AG20443 (cell line): ENCODE results near the gene COL28A1.
"Not testable (repeated sequence)": the region's sequence is repeated elsewhere in the genome, so short reads cannot be mapped to it uniquely, and the experiment has no call there.

Source experiments
- DNase-seq: peaks from one replicate; pipeline ENCODE4 v3.0.0; 2012; ENCODE audit warnings: low spot score, mixed read lengths

COL28A1 gene

GRCh38 chr7:7416031-7416858, 119.4 kb downstream of the COL28A1 start:
- DNase-seq: no peak

DNA sequence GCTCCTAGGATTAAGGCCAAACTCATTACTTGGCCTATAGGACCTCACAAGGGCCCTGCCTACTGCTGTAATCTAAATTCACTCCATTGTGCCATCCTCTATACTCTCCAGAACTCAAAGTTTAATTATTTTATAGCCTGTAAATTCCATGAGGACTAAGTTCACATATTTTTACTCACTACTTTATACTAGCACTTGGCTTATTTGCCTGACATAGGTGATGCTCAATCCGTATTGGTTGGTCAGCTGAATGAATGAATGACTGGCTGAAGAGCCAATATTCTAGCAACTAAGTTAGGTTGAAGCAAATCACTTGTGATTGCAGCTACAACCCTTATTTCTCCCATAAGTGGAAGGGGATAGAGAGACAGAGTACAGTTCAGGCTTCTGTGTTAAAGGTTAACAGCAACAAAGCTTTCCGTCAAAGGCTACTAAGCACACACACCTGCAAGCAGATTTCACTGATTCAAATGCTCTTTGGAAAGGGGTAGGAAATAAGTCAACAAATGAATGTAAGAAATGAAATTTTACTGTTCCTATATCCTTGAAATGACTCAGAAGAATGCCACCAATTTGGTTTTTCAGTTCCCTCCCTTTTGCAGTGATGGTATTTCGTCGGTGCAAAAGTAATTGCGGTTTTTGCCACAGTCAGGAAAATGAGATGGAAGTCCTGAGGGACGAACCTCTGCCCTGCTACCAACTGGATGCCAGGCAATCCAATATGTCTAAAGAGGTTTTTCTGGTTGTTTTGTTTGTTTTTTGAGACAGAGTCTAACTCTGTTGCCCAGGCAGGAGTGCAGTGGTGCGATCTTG, 120.7 kb downstream of the COL28A1 start:
- no peak for DNase-seq

- no peak for DNase-seq
These were observed 127.5 kb downstream of the COL28A1 start for GRCh38 chr7:7408001-7408770.

GRCh38 chr7:7405461-7405860, 130.2 kb downstream of the COL28A1 start:
- DNase-seq: no peak

DNA sequence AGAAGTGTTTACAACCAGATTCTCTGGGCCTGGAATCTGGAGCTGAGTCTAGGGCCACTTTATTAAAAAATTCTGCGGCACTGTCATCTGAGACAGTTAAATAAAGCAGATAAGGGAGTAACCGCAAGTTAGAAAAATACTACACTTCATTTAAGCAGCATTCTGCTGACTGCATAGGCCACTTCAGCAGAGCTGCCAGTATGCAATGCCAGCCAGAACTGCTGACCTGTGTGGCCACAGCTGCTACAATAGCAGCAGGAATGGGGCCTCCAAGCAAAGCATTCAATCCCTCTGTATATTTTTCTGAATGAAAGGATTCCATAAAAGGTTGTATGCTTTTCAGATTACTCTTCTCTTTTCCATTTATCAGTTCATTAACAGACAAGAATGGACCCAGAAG, 136.0 kb downstream of the COL28A1 start:
- DNase-seq: no peak

DNA sequence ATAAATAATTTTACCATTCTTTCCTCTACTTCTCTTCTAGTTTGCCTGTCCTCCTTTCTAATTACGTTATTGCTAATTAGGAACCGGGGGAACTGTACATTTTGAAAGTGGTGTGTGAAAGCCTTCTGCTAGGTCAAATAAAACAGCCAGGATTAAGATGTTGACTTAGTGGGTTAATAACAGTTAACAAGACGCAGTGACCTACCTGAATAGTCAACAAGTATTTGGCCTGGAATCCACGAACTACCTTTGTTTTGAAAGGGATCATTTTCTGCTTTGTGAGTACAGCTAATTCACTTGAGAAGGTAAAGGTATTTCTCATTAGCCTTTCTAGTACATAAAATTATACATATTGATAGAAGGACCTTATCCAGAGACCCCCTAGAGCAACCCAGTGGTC, 139.9 kb downstream of the COL28A1 start:
- no peak for DNase-seq

- DNase-seq: not testable (repeated sequence)
These were observed 147.5 kb downstream of the COL28A1 start for GRCh38 chr7:7388164-7388563.

- no peak for DNase-seq
These were observed 150.3 kb downstream of the COL28A1 start for GRCh38 chr7:7385421-7385820.

GRCh38 chr7:7384228-7384627, 151.4 kb downstream of the COL28A1 start:
- DNase-seq: no peak

DNA sequence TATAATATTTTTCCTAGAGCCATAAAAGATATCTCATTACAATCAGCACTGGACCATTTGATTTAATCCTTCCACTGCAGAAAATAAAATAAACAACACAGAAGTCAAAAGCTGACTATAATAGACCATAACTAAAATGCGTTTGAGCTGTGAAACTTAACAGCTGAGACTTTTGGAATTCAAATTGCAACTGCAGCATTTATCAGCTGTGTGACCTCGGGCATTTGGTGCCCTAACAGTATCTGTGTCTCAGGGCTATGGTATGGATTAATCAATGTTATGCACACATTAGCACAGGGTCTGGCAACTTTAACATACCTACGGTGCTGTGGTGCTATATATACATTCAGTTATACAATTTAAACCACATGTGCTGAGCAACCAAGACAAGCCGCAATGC, 160.1 kb downstream of the COL28A1 start:
- DNase-seq: no peak

GRCh38 chr7:7370076-7370475, 165.6 kb downstream of the COL28A1 start:
- no peak for DNase-seq

DNA sequence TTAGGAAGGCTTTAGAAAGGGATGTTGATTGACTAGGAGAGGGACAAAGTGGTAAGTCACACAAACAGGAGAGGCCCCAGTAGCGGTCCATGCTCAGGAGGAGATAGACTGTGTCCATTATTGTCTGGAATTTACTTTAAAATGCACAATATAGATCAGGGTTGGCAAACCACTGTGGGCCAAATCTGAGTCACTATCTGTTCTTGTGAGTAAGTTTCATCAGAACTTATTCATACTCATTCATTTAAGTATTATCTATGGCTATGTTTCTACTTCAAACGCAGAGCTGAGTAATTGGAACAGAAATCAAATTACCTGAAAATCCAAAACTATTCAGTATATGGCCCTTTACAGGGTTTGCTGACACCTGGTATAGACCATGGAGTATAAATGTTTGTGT, 166.5 kb downstream of the COL28A1 start:
- DNase-seq: no peak

DNA sequence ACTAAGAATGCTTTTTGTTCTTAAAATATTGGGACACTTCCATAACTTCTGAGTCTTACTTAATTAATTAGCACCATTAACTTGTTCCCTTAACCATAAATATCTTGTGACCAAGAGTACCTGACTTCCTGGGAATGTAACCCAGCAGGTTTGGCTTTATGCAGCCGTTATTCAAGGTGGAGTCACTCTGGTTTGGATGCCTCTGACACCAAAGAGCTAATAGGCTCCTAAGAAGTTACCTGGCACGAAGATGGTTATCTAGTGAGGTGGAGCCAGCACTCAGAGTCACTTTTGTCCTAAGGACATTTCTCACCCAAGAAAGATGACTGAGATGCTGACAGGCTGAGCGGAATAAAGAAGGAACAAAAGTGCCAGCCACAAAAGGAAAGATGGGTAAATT, 181.0 kb downstream of the COL28A1 start:
- no peak for DNase-seq

GRCh38 chr7:7352845-7353244, 182.8 kb downstream of the COL28A1 start:
- no peak for DNase-seq

DNA sequence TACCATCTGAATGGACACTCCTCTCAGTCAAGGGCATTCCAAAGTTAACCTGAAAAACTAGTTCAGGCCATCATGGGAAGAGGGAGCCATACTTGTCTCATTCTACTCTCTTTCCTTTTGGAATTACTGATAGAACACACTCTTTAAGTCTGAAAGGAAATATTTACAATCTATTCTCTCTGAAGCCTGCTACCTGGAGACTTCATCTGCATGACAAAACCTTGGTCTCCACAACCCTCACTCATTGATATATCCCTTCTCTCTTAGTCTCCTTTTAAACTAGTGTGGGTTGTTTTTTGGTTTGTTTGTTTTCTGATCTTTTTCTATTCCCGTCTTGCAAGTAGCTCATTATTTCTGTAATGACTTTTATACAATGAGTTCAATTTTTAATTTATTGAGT, 183.8 kb downstream of the COL28A1 start:
- DNase-seq: no peak

DNA sequence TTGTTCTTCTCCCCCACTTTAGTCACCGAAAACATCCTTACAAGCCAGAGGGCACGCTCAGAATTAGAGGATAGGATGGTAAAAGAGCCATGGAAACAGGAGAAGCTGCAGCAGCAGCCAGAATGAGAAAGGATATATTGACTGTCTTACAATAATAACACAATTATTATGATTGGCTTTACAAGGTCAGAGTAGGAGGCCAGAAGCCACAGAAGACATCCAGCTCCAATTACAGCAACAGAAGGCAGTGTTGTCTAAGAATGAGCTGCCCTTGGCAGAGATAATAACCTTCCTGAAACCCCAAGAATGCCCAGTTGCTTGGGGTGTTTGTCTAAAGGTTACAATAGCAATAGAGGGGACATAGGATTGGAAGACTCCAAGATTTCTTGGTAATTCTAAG, 184.5 kb downstream of the COL28A1 start:
- no peak for DNase-seq

GRCh38 chr7:7349156-7349555, 186.5 kb downstream of the COL28A1 start:
- no peak for DNase-seq

- no peak for DNase-seq
These were observed 188.6 kb downstream of the COL28A1 start for GRCh38 chr7:7347045-7347444.

DNA sequence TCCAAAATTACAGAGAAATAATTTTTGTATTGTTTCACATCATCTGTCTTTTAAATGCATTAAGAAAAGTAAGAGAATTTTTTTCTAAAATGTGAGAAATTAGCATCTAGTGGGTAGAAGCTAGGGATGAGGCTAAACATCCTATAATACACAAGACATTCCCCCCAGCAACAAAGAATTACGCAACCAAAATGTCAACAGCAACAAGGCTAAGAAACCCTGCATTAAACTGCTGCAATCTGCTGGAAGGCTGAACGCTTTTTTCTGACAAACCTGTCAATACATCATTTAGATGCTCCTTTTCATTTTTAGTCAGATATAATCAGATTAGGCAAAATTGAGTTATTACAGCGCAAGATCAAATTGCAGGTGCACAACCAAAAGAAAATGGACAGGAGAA, 191.1 kb downstream of the COL28A1 start:
- no peak for DNase-seq

GRCh38 chr7:7335909-7336308, 199.8 kb downstream of the COL28A1 start:
- no peak for DNase-seq

- no peak for DNase-seq
These were observed 200.5 kb downstream of the COL28A1 start for GRCh38 chr7:7335215-7335614.

- DNase-seq: no peak
These were observed 202.1 kb downstream of the COL28A1 start for GRCh38 chr7:7333610-7334009.

DNA sequence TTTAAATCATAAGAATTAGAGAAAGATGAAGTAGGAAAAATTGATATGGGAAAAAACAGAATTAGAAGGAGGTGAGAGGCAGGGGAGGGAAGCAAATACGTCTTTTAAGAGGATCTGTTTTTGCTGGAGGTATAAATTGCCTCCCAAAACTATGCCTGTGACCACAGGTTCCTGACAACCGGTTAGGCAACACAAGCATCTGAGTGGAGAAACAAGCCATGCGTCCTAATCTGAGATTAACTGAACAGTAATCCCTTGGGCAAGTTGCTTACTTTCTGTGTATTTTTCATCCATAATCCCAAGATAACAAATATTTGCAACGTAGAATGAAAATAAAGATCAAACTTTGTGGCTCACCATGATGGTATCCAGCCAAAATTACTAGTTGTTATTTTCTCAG, 204.2 kb downstream of the COL28A1 start:
- no peak for DNase-seq
